ACHN (cell line): Measurements from ENCODE around the gene S100A5.
A peak's percentile ranks its signal among the peaks of the same experiment; 100 is the strongest.

ENCODE experiments used
- DNase-seq: peaks from one replicate; pipeline ENCODE4 v3.0.0-alpha.2; 2015
- in situ Hi-C: cut with HindIII; loops from 2 replicates; pipeline ENCODE4 v1.10.0; 2017; ENCODE audit warnings: low sequenced_read_pairs, low pct_ligation_motif_present, low pct_unique_long_range_greater_than_20kb

Gene S100A5

DNA sequence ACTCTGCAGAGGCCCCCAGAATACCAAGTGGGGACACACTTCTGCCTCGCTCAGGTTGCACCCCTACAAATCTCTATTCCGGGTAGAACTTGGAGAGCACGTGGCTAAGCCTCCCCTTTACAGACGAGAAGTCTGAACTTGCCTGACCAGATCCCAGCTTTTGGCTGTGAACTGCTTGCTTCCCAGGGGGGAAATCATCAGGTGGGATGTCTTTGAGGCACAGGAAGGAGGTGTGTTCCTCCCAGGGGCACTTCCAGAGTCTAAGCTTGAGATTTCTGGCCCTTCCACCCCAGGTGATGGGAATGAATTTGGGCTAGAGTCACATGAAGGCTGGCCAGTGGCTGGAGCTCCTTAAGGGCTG lies 9.6 kb upstream of the S100A5 start:
- in situ Hi-C loops = no loop called here
- DNase-seq = no peak

- DNase-seq = no peak
- in situ Hi-C loops = no loop called here
Measured at GRCh38 chr1:153549741-153550397, 9.1 kb upstream of the S100A5 start.

DNA sequence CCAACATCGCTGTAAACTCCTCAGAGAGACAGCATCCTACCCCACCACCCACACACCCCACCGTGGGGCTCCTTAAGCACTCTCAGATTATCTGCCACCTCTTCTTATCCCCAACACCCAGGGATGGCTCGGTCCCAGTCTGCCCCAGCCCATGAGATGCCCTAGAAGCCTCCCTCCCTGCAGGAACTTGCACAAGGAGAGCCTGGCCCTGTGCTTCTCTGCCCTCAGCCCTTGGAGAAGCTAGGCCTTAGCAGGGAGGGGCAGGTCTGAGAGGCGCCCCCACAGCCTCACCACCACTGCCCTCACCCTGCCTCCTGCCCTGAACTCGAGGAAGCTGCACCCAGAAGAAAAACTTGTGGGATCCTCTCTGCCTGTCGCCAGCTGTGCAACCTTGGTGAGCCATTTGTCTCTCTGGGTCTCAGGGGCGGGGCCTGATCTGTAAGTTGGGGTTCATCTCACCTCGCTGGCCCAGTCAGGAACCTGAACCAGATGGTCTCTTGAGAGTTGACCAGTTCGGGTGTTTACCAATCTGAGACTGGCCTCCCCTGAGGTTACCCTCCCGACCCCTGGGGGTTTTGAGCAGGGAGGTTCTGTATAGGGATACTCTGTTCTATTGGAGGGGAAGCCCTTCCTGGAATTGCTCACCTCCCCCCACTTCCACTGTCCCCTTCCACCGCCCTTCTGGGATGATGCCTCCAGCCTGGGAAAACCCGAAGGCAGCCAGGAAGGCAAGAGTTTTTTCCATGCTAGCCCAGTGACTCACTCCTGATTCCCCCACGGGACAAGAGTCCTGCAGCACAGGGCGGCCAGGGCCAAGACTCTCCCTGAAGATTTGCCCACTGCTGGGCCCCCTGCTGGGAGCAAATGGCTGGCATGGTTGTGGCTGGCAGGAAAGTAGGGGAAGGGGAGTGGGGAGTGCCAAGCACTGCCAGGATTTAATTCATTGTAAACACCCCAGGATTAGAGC lies 8.3 kb upstream of the S100A5 start, which contains the start of gene S100A3:
Gene S100A3, minus strand, starts transcription at position 537 of the 967 bp plus-strand sequence. CDS start 773 bp downstream, outside the sequence.
- peak; percentile 85 for DNase-seq
- in situ Hi-C loops = no loop called here

- no peak for DNase-seq
- in situ Hi-C loops = no loop called here
Measured at GRCh38 chr1:153547560-153548551, 7.1 kb upstream of the S100A5 start.

- in situ Hi-C loops = no loop called here
- DNase-seq = no peak
Measured at GRCh38 chr1:153546796-153547559, 6.2 kb upstream of the S100A5 start.

GRCh38 chr1:153546371-153546770 lies 5.6 kb upstream of the S100A5 start:
- in situ Hi-C loops = no loop called here
- DNase-seq = no peak

- DNase-seq = peak; percentile 96
- in situ Hi-C loops = no loop called here
Measured at GRCh38 chr1:153545067-153546055, 4.6 kb upstream of the S100A5 start, which contains the start of gene S100A4. S100A4 (minus strand) TSS chr1:153545806; CDS start chr1:153544794, 1,012 bp downstream.

DNA sequence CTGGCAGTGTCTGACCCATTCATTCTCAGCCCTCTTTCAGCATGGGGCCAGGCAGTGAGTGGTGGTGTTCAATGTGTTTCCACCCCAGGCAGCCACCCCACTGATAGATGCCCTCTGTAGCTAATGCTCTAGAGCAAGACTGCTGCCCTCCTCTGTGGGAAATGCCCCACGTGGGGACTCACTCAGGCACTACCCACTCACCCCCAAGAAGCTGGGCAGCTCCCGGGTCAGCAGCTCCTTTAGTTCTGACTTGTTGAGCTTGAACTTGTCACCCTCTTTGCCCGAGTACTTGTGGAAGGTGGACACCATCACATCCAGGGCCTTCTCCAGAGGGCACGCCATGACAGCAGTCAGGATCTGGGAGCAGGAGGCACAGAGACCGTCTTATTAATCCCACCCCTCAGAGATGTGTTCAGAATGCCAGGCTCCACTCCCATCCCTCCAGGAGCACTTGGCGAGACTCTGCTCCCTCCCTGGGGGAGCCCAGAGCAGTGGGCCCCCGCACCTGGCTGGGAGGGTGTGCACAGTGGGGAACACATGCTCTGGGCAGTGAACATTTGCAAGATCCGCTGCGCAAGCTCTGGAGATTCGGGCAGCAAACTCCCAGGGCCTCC lies 3.8 kb upstream of the S100A5 start:
- in situ Hi-C loops = no loop called here
- DNase-seq = no peak

DNA sequence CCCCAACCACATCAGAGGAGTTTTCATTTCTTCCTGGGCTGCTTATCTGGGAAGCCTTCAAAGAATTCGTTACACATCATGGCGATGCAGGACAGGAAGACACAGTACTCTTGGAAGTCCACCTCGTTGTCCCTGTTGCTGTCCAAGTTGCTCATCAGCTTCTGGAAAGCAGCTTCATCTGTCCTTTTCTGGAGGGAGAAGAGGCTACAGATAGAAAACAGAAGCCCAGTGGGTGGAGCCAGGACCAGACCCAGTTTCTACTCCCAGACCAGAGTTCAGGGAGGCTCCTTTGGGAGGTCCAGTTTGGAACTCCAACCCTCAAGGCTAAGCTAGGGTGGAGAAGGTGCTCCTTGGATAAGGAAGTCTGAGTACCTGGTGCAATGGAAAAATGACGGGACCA lies 3.0 kb upstream of the S100A5 start:
- in situ Hi-C loops = no loop called here
- DNase-seq = no peak

- DNase-seq = no peak
- in situ Hi-C loops = no loop called here
Measured at GRCh38 chr1:153542956-153543711, 2.4 kb upstream of the S100A5 start.

GRCh38 chr1:153541641-153542590 lies 1.2 kb upstream of the S100A5 start:
- in situ Hi-C loops = no loop called here
- DNase-seq = no peak

- in situ Hi-C loops = no loop called here
Measured at GRCh38 chr1:153539395-153540093, 1.2 kb downstream of the S100A5 start.

GRCh38 chr1:153538315-153538821 lies 2.4 kb downstream of the S100A5 start:
- no peak for DNase-seq
- in situ Hi-C loops = no loop called here

More at GRCh38 chr1:153539395-153540093, 1.2 kb downstream of the S100A5 start:
- no peak for DNase-seq

DNA sequence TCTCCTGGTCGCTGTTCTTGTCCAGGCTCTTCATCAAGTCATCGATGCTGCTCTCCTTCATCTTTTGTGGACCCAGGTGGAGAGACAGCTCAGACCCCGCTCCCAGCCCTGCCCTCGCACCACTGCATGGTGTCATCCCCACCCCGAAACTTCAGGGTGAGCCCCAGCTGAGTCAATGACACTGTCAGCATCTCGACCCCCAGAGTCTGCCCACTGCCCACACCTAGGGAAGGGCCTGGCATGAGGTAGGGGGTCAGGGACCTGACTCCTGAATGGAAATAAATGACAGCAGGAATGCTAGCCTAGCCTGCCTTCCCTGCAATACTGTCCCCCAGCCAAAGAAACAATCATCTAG lies 3.4 kb downstream of the S100A5 start:
- in situ Hi-C loops = no loop called here
- DNase-seq = no peak
